H1 (cell line): ENCODE measurements around the gene DARS1. TPM values are rescaled to one million over a fixed set of nuclear protein-coding genes. Genes with fewer than 3 reads are reported as not detected.
A peak's percentile ranks its signal among the peaks of the same experiment; 100 is the strongest.

ENCODE experiments used
- CTCF ChIA-PET: fragments of 300-600 bp; sonication (Branson Sonifier 250); formaldehyde crosslinking; loops from one replicate; lab custom pipeline; 2021; ENCODE audit not compliant: partially characterized antibody; lab: Charles Lee
- POLR2A ChIA-PET: fragments of 300-600 bp; sonication (Branson Sonifier 250); formaldehyde crosslinking; loops from one replicate; lab custom pipeline; 2021; ENCODE audit warnings: inconsistent platforms; ENCODE audit not compliant: partially characterized antibody; lab: Charles Lee
- DNase-seq, 2 experiments: peaks; one replicate each; pipeline versions ENCODE4 v3.0.0 to v3.0.0-alpha.2; 2010 to 2022; ENCODE audit warnings: low spot score in 2 of 2, low read depth in 1 of 2, mixed read lengths in 1 of 2
- FAIRE-seq: peaks from 2 replicates; lab custom pipeline; 2011; peaks lifted over from hg19 to GRCh38; lab: Jason Lieb, UNC
- H2AFZ ChIP-seq: 2 replicates; pipeline ENCODE4 v1.8.1; 2012; ENCODE audit warnings: low read length, inconsistent platforms
- H2AK5ac ChIP-seq: 2 replicates; pipeline ENCODE4 v1.6.1; 2013; ENCODE audit warnings: low read depth, low read length
- H2BK120ac ChIP-seq: replicated peaks from 2 replicates; pipeline ENCODE3; 2013; ENCODE audit warnings: low read depth, low read length, inconsistent platforms
- H2BK12ac ChIP-seq: 2 replicates; pipeline ENCODE4 v1.6.1; 2013; ENCODE audit warnings: low read depth, low read length
- H2BK15ac ChIP-seq: 2 replicates; pipeline ENCODE4 v1.6.1; 2013; ENCODE audit warnings: low read length
- H2BK20ac ChIP-seq: 2 replicates; pipeline ENCODE4 v1.6.1; 2013; ENCODE audit warnings: low read length
- H2BK5ac ChIP-seq: 2 replicates; pipeline ENCODE4 v1.6.1; 2013; ENCODE audit warnings: low read depth, low read length
- H3K14ac ChIP-seq: 2 replicates; pipeline ENCODE4 v1.6.1; 2013; ENCODE audit warnings: inconsistent platforms; ENCODE audit not compliant: insufficient read length
- H3K18ac ChIP-seq: 2 replicates; pipeline ENCODE4 v1.6.1; 2013; ENCODE audit warnings: low read length; ENCODE audit errors: extremely low read depth
- H3K23ac ChIP-seq: 2 replicates; pipeline ENCODE4 v1.6.1; 2013; ENCODE audit warnings: inconsistent platforms; ENCODE audit not compliant: insufficient read length
- H3K23me2 ChIP-seq: 2 replicates; pipeline ENCODE4 v1.6.1; 2013; ENCODE audit warnings: low read depth, low read length
- H3K27ac ChIP-seq: 2 replicates; pipeline ENCODE4 v1.6.1; 2011; ENCODE audit warnings: low read depth, low read length, inconsistent platforms
- H3K27me3 ChIP-seq, 4 experiments: replicated peaks in 1 of 4; 1 replicate in 1 of 4; 2 replicates in 3 of 4; pipeline versions ENCODE4 v1.6.1 to v1.8.1; 2011 to 2013; ENCODE audit warnings: low read length in 3 of 4, mild to moderate bottlenecking in 3 of 4, inconsistent platforms in 2 of 4, mixed read lengths in 2 of 4, moderate library complexity in 1 of 4; ENCODE audit not compliant: control insufficient read depth in 3 of 4, insufficient read depth in 3 of 4; ENCODE audit errors: extremely low read depth in 1 of 4
- H3K36me3 ChIP-seq, 4 experiments: 2 replicates each; pipeline versions ENCODE4 v1.6.1 to v1.8.1; 2011 to 2013; ENCODE audit warnings: mild to moderate bottlenecking in 4 of 4, low read length in 3 of 4, moderate library complexity in 2 of 4, control low read depth in 1 of 4, inconsistent platforms in 1 of 4; ENCODE audit not compliant: insufficient read depth in 4 of 4, control insufficient read depth in 2 of 4
- H3K4ac ChIP-seq: replicated peaks from 2 replicates; pipeline ENCODE3; 2013; ENCODE audit warnings: low read length, low read depth, mixed read lengths, inconsistent platforms; ENCODE audit not compliant: insufficient read length
- H3K4me1 ChIP-seq, 4 experiments: replicated peaks in 1 of 4; 1 replicate in 1 of 4; 2 replicates in 3 of 4; pipeline versions ENCODE4 v1.6.1 to v1.8.1; 2011 to 2013; ENCODE audit warnings: low read length in 3 of 4, inconsistent platforms in 2 of 4, mixed read lengths in 1 of 4; ENCODE audit not compliant: insufficient read depth in 4 of 4, control insufficient read depth in 3 of 4
- H3K4me2 ChIP-seq, 2 experiments: 2 replicates each; pipeline versions ENCODE4 v1.6.1 to v1.8.1; 2011 to 2013; ENCODE audit warnings: low read depth in 2 of 2, low read length in 2 of 2, control low read depth in 1 of 2, inconsistent platforms in 1 of 2, mild to moderate bottlenecking in 1 of 2; ENCODE audit not compliant: insufficient read depth in 1 of 2
- H3K4me3 ChIP-seq, 4 experiments: fragments of 200-600, 300-600 bp in 1 of 4; sonication (generic), shearing (Covaris generic), sonication (Bioruptor Twin) in 1 of 4; 2 replicates each; pipeline versions ENCODE4 v1.5.1 to v1.8.1; 2011 to 2016; ENCODE audit warnings: low read length in 4 of 4, low read depth in 3 of 4, control low read depth in 2 of 4, inconsistent platforms in 2 of 4, mild to moderate bottlenecking in 2 of 4, mixed read lengths in 1 of 4, moderate library complexity in 1 of 4; ENCODE audit not compliant: insufficient read depth in 2 of 4; ENCODE audit errors: extremely low read depth in 1 of 4
- H3K56ac ChIP-seq: replicated peaks from 2 replicates; pipeline ENCODE3; 2013; ENCODE audit warnings: low read depth, mild to moderate bottlenecking, mixed read lengths, low read length, inconsistent platforms; ENCODE audit not compliant: insufficient read length
- H3K79me1 ChIP-seq: 2 replicates; pipeline ENCODE4 v1.6.1; 2013; ENCODE audit warnings: low read depth, low read length, control low read depth
- H3K79me2 ChIP-seq, 2 experiments: 2 replicates each; pipeline versions ENCODE4 v1.6.1 to v1.8.1; 2012 to 2013; ENCODE audit warnings: low read length in 2 of 2, mild to moderate bottlenecking in 2 of 2, inconsistent platforms in 1 of 2; ENCODE audit not compliant: insufficient read depth in 2 of 2, control insufficient read depth in 1 of 2
- H3K9ac ChIP-seq, 4 experiments: replicated peaks in 1 of 4; 1 replicate in 1 of 4; 2 replicates in 3 of 4; pipeline versions ENCODE4 v1.6.1 to v1.8.1; 2011 to 2013; ENCODE audit warnings: low read depth in 3 of 4, low read length in 3 of 4, control low read depth in 2 of 4, mild to moderate bottlenecking in 2 of 4, moderate library complexity in 2 of 4, inconsistent platforms in 1 of 4; ENCODE audit errors: extremely low read depth in 1 of 4
- H3K9me3 ChIP-seq, 2 experiments: 2 replicates each; pipeline versions ENCODE4 v1.6.1 to v1.8.1; 2012 to 2013; ENCODE audit warnings: mild to moderate bottlenecking in 2 of 2, moderate library complexity in 2 of 2, control low read depth in 1 of 2, inconsistent platforms in 1 of 2, low read depth in 1 of 2, low read length in 1 of 2, mixed read lengths in 1 of 2; ENCODE audit not compliant: insufficient read depth in 2 of 2
- H4K20me1 ChIP-seq, 2 experiments: replicated peaks in 1 of 2; 2 replicates each; pipeline versions ENCODE3 to v1.8.1; 2011 to 2013; ENCODE audit warnings: inconsistent platforms in 2 of 2, low read length in 2 of 2, mild to moderate bottlenecking in 1 of 2; ENCODE audit not compliant: insufficient read depth in 2 of 2, control insufficient read depth in 1 of 2
- H4K5ac ChIP-seq: 2 replicates; pipeline ENCODE4 v1.6.1; 2013; ENCODE audit warnings: low read length, low read depth, mixed read lengths, inconsistent platforms; ENCODE audit not compliant: insufficient read length
- H4K8ac ChIP-seq: 2 replicates; pipeline ENCODE4 v1.8.0; 2013; ENCODE audit warnings: mild to moderate bottlenecking, moderate library complexity, low read length, inconsistent platforms; ENCODE audit not compliant: insufficient read depth; ENCODE audit errors: extremely low read depth
- H4K91ac ChIP-seq: replicated peaks from 2 replicates; pipeline ENCODE3; 2013; ENCODE audit warnings: low read length, mixed read lengths, inconsistent platforms; ENCODE audit not compliant: insufficient read length
- CTCF ChIP-seq, 3 experiments: IDR thresholded peaks; 1 replicate in 2 of 3; 2 replicates in 1 of 3; pipeline versions ENCODE4 v1.5.1 to v1.6.1; 2011; ENCODE audit warnings: low read length in 3 of 3, mild to moderate bottlenecking in 3 of 3, inconsistent platforms in 2 of 3, low read depth in 1 of 3, moderate library complexity in 1 of 3; ENCODE audit not compliant: insufficient read depth in 1 of 3; ENCODE audit errors: control extremely low read depth in 1 of 3
- EP300 ChIP-seq, 2 experiments: IDR thresholded peaks; 1 replicate in 1 of 2; 2 replicates in 1 of 2; pipeline ENCODE4 v1.6.1; 2011 to 2012; ENCODE audit warnings: low read depth in 2 of 2, low read length in 2 of 2, mild to moderate bottlenecking in 2 of 2, borderline replicate concordance in 1 of 2, inconsistent platforms in 1 of 2, moderate library complexity in 1 of 2
- RAD21 ChIP-seq, 2 experiments: IDR thresholded peaks in 1 of 2; conservative IDR thresholded peaks in 1 of 2; 2 replicates each; pipeline ENCODE4 v1.6.1; 2011; ENCODE audit warnings: low read depth in 2 of 2, low read length in 2 of 2, improper control_type of control experiment in 1 of 2, inconsistent platforms in 1 of 2, mild to moderate bottlenecking in 1 of 2, moderate library complexity in 1 of 2
- WGBS, 2 experiments: shearing (Covaris generic) in 1 of 2; methylation state at CpG; one replicate each; pipeline versions ENCODE4 v1.1.6 to v1.1.7; 2013 to 2015; ENCODE audit warnings: low lambda C conversion rate in 2 of 2, mixed read lengths in 2 of 2, inconsistent platforms in 1 of 2, low coverage in 1 of 2, missing lambda C conversion rate in 1 of 2; ENCODE audit not compliant: insufficient replicate concordance in 2 of 2, insufficient coverage in 1 of 2, insufficient read length in 1 of 2; ENCODE audit errors: extremely low coverage in 1 of 2, missing lambda C conversion rate in 1 of 2; 5-methylcytosine and 5-hydroxymethylcytosine counted together
- polyA plus RNA-seq, 7 experiments: library from polyadenylated mRNA; depleted of rRNA in 3 of 7; stranded (reverse) in 5 of 7; unstranded in 2 of 7; fragments of >200 nt in 5 of 7; fragments of 200-250 nt in 2 of 7; gene quantifications; 1 replicate in 5 of 7; 2 replicates in 1 of 7; 4 replicates in 1 of 7; pipeline versions ENCODE4 v1.2.1 to v1.2.3, GENCODE V29; 2011 to 2013; ENCODE audit warnings: missing spikeins in 2 of 7, mixed read lengths in 2 of 7
- total RNA-seq: library from RNA; stranded (reverse); fragmentation: NEBNext Ultra II Directional; extraction: Animal tissue kit (Norgen Biotek cat#: 25700); gene quantifications from 2 replicates; pipeline ENCODE4 v1.2.1, GENCODE V29; 2021

The DARS1 gene
- total and polyA plus RNA-seq, 2 of the 8 experiments (the other 6 are each of a cell fraction or from before 2014, with no cell fraction given), result 61.7 to 85.9 TPM

DNA sequence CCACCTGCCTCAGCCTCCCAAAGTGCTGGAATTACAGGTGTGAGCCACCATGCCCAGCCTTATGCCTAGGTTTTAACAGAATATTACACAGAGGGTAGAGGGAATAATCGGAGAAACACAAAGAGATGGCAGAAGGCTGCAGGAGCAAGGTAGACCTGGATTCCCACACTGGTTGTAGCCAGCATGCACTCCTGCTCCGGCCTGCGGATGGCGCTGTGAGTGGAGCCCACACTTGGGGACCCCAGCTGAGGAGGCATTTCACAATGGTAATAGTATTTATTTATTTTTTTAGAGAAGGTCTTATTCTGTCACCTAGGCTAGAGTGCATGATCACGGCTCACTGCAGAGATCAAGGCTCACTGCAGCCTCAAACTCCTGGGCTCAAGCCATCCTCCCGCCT, 38.8 kb upstream of the DARS1 start:
- H3K9me3 ChIP-seq, result no peaks in the 10 kb centered on the region
- no peak overlapping the region for H3K56ac ChIP-seq
- H4K91ac ChIP-seq, result no peak overlapping the region
- H4K5ac ChIP-seq, result no peak overlapping the region
- no peak overlapping the region for H3K4ac ChIP-seq
- no peak overlapping the region for H3K4me3 ChIP-seq
- H2BK12ac ChIP-seq, result no peak overlapping the region
- H3K23ac ChIP-seq, result no peak overlapping the region
- 0 out of 2 replicates have a peak overlapping the region, but pooled peaks have one; percentile 38 for H3K18ac ChIP-seq
- no peaks in the 10 kb centered on the region for H4K20me1 ChIP-seq
- 85% methylated on average over 6 of the region's 6 CpGs; no CpG with 5 or more reads in 1 of the 2 experiments for WGBS, 2 experiments
- H2BK5ac ChIP-seq, result no peak overlapping the region
- H3K4me1 ChIP-seq, result peaks cover 0 to 11% (median 3%) of the 10 kb centered on the region in 4 experiments; a peak in 4 of 7 replicates
- H3K27ac ChIP-seq, result no peak overlapping the region
- FAIRE-seq (no peak), DNase-seq (no peak)
- peak overlapping the region in 1 of 2 experiments; percentile 94; a peak in 1 of 4 replicates for H3K4me2 ChIP-seq
- H3K79me1 ChIP-seq, result no peaks in the 10 kb centered on the region
- no peak overlapping the region for H2BK120ac ChIP-seq
- peaks cover 0 to 4% (median 2%) of the 10 kb centered on the region in 4 experiments; a peak in 1 of 7 replicates for H3K27me3 ChIP-seq
- H3K36me3 ChIP-seq, result no peaks in the 10 kb centered on the region
- H4K8ac ChIP-seq, result no peak overlapping the region; the same call in 1 of the 2 replicates
- H2AK5ac ChIP-seq, result peak overlapping the region; percentile 39; the same call in 1 of the 2 replicates
- H2BK20ac ChIP-seq, result no peak overlapping the region
- no peak overlapping the region for H3K14ac ChIP-seq
- no peaks in the 10 kb centered on the region for H3K79me2 ChIP-seq
- H3K9ac ChIP-seq, result no peak overlapping the region
- no peak overlapping the region for H2BK15ac ChIP-seq
- ChIA-PET POLR2A (interaction anchor here (1.8 to 2.0 kb wide), 3 partner anchors 10 to 38 kb away, joined by 5 to 8 read pairs (median 7); partner anchors contain the start of gene DARS1), CTCF (interaction anchor here (0.5 to 1.6 kb wide), 5 partner anchors 20 to 289 kb away, joined by 3 to 5 read pairs (median 3); no protein-coding TSS in a partner anchor)
- peaks cover 6% of the 10 kb centered on the region; the same call in 1 of the 2 replicates for H3K23me2 ChIP-seq
- TF ChIP-seq CTCF (IDR thresholded peaks at IDR 0.05; ENCODE audit: control extremely low read depth in 1 of 3, insufficient read depth in 1 of 3, low read depth in 1 of 3, low read length in 3 of 3) (peak; percentile 24 to 63 (median 50); a peak in 3 of 4 replicates), EP300 (IDR thresholded peaks at IDR 0.05; ENCODE audit: borderline replicate concordance in 1 of 2, low read depth in 2 of 2, low read length in 2 of 2) (no peak), RAD21 (IDR thresholded peaks at IDR 0.05 in 1 of 2, conservative IDR thresholded peaks at IDR 0.05 in 1 of 2; ENCODE audit: low read depth in 2 of 2, low read length in 2 of 2) (peak; percentile 14 to 35; a peak in 2 of 4 replicates)
- H2AFZ ChIP-seq, result no peak overlapping the region
